Measurements from ENCODE around the gene ALS2CL. TPM values are rescaled to one million over a fixed set of nuclear protein-coding genes. Genes with fewer than 3 reads are reported as not detected.

Gene ALS2CL
- total and polyA plus RNA-seq, 2 donors (not counting 3 experiments of a cell fraction or from before 2014, with no cell fraction given): 7.8 to 10.1 TPM

- Histone ChIP-seq H3K27ac (ENCODE audit: insufficient read depth, low read depth, low read length) (no peak overlapping the region), H3K4me2 (ENCODE audit: insufficient read depth, low read length) (no peak overlapping the region), H2AFZ (ENCODE audit: low read depth, low read length) (no peak overlapping the region), H3K27me3 (ENCODE audit: control insufficient read depth in 2 of 2, insufficient read depth in 2 of 2, low read length in 2 of 2) (no peaks in the 10 kb centered on the region), H4K20me1 (replicated peaks; ENCODE audit: control insufficient read depth, extremely low read depth, insufficient read depth, low read length) (no peaks in the 10 kb centered on the region), H3K9ac (replicated peaks; ENCODE audit: extremely low read depth, insufficient read depth, low read length) (no peak overlapping the region), H3K4me3 (replicated peaks in 1 of 3; ENCODE audit: insufficient read depth in 1 of 3, low read depth in 1 of 3, low read length in 3 of 3) (no peak overlapping the region), H3K9me3 (replicated peaks; ENCODE audit: control insufficient read depth, insufficient read depth, low read length) (no peaks in the 10 kb centered on the region), H3K4me1 (ENCODE audit: control insufficient read depth, extremely low read depth, insufficient read depth, low read length) (no peaks in the 10 kb centered on the region), H3K9me1 (replicated peaks; ENCODE audit: control insufficient read depth, extremely low read depth, insufficient read depth, low read length) (no peaks in the 10 kb centered on the region), H3K79me2 (ENCODE audit: control insufficient read depth, insufficient read depth, low read length) (no peaks in the 10 kb centered on the region), H3K36me3 (ENCODE audit: control insufficient read depth in 2 of 2, extremely low read depth in 1 of 2, insufficient read depth in 2 of 2, low read length in 2 of 2) (no peaks in the 10 kb centered on the region)
- CTCF ChIA-PET: interaction anchor here (0.5 to 1.8 kb wide), 21 partner anchors 9 to 246 kb away, joined by 3 to 22 read pairs (median 5); partner anchors contain the start of genes ALS2CL and TMIE
- dilution Hi-C loops (cut with MboI; ENCODE audit: extremely low pct_ligation_motif_present, low sequenced_read_pairs): no loop called here
- BruUV-seq (replicated peaks): no TSS peak
- DNase-seq (ENCODE audit: low read depth, low spot score): peak; percentile 46
- POLR2A ChIA-PET: no interaction called here
- TF ChIP-seq POLR2A (IDR thresholded peaks at IDR 0.05; ENCODE audit: low read depth, low read length) (no peak), CTCF (IDR thresholded peaks at IDR 0.05; ENCODE audit: extremely low read depth in 1 of 2, insufficient read depth in 1 of 2, low read depth in 1 of 2, low read length in 2 of 2) (peak; percentile 12 to 16)
- peak; percentile 79 for FAIRE-seq
- intact Hi-C loops (cut with micrococcal nuclease): no loop called here
Observed at GRCh38 chr3:46663591-46664135, 29.8 kb downstream of the ALS2CL start.

- intact Hi-C loops (cut with micrococcal nuclease): no loop called here
- no peak overlapping the region for H3K27ac ChIP-seq (ENCODE audit: insufficient read depth, low read depth, low read length)
- dilution Hi-C loops (cut with MboI; ENCODE audit: extremely low pct_ligation_motif_present, low sequenced_read_pairs): no loop called here
- no peak for DNase-seq (ENCODE audit: low read depth, low spot score)
- H3K36me3 ChIP-seq (ENCODE audit: control insufficient read depth in 2 of 2, extremely low read depth in 1 of 2, insufficient read depth in 2 of 2, low read length in 2 of 2): no peaks in the 10 kb centered on the region
- no peaks in the 10 kb centered on the region for H3K79me2 ChIP-seq (ENCODE audit: control insufficient read depth, insufficient read depth, low read length)
- no TSS peak for BruUV-seq (replicated peaks)
- H3K9me1 ChIP-seq (replicated peaks; ENCODE audit: control insufficient read depth, extremely low read depth, insufficient read depth, low read length): no peaks in the 10 kb centered on the region
- no peak overlapping the region for H3K9ac ChIP-seq (replicated peaks; ENCODE audit: extremely low read depth, insufficient read depth, low read length)
- H3K27me3 ChIP-seq (ENCODE audit: control insufficient read depth in 2 of 2, insufficient read depth in 2 of 2, low read length in 2 of 2): no peaks in the 10 kb centered on the region
- H4K20me1 ChIP-seq (replicated peaks; ENCODE audit: control insufficient read depth, extremely low read depth, insufficient read depth, low read length): no peaks in the 10 kb centered on the region
- no peak for FAIRE-seq
- H2AFZ ChIP-seq (ENCODE audit: low read depth, low read length): no peak overlapping the region
- no peak overlapping the region for H3K4me3 ChIP-seq (replicated peaks in 1 of 3; ENCODE audit: insufficient read depth in 1 of 3, low read depth in 1 of 3, low read length in 3 of 3)
- no peak overlapping the region for H3K4me2 ChIP-seq (ENCODE audit: insufficient read depth, low read length)
- CTCF ChIA-PET: interaction anchor here (1.0 to 1.8 kb wide), 7 partner anchors 33 to 238 kb away, joined by 3 to 22 read pairs (median 8); no protein-coding TSS in a partner anchor
- POLR2A ChIA-PET: no interaction called here
- no peaks in the 10 kb centered on the region for H3K9me3 ChIP-seq (replicated peaks; ENCODE audit: control insufficient read depth, insufficient read depth, low read length)
- TF ChIP-seq JUN (IDR thresholded peaks at IDR 0.05; ENCODE audit: borderline replicate concordance, insufficient read depth, insufficient read length, low read depth) (no peak), EZH2 (IDR thresholded peaks at IDR 0.05; ENCODE audit: borderline replicate concordance, low read depth, low read length, severe bottlenecking) (no peak), MYC (IDR thresholded peaks at IDR 0.05; ENCODE audit: low read depth, low read length) (no peak), GATA2 (IDR thresholded peaks at IDR 0.05; ENCODE audit: insufficient read depth, insufficient read length, low read depth, low read length) (no peak), MAX (IDR thresholded peaks at IDR 0.05; ENCODE audit: insufficient read depth, insufficient read length) (no peak), POLR2AphosphoS5 (IDR thresholded peaks at IDR 0.05; ENCODE audit: insufficient read depth, low read depth, low read length) (no peak), FOS (IDR thresholded peaks at IDR 0.05; ENCODE audit: borderline replicate concordance, insufficient read depth, low read length) (no peak), CTCF (IDR thresholded peaks at IDR 0.05; ENCODE audit: extremely low read depth in 1 of 2, insufficient read depth in 1 of 2, low read depth in 1 of 2, low read length in 2 of 2) (no peak)
- H3K4me1 ChIP-seq (ENCODE audit: control insufficient read depth, extremely low read depth, insufficient read depth, low read length): no peaks in the 10 kb centered on the region
Observed at GRCh38 chr3:46662771-46663551, 30.5 kb downstream of the ALS2CL start.

All from endothelial cell of umbilical vein (primary cell).